HUES48 (cell line): ENCODE results near the gene MAP3K6.
"Not testable (repeated sequence)": the region's sequence is repeated elsewhere in the genome, so short reads cannot be mapped to it uniquely, and the experiment has no call there.

Experiments
- H3K27ac ChIP-seq: one replicate; pipeline ENCODE4 v1.7.0; 2013; ENCODE audit warnings: low read depth, low read length, inconsistent platforms
- H3K27me3 ChIP-seq: 2 replicates; pipeline ENCODE4 v1.6.1; 2013; ENCODE audit warnings: mild to moderate bottlenecking, low read length; ENCODE audit not compliant: control insufficient read depth, insufficient read depth
- H3K36me3 ChIP-seq: 2 replicates; pipeline ENCODE4 v1.6.1; 2013; ENCODE audit warnings: low read length; ENCODE audit not compliant: control insufficient read depth, insufficient read depth
- H3K4me1 ChIP-seq: 2 replicates; pipeline ENCODE4 v1.6.1; 2013; ENCODE audit warnings: mild to moderate bottlenecking, low read length; ENCODE audit not compliant: control insufficient read depth, insufficient read depth
- H3K4me3 ChIP-seq: 2 replicates; pipeline ENCODE4 v1.5.1; 2013; ENCODE audit warnings: mild to moderate bottlenecking, low read depth, low read length
- H3K9ac ChIP-seq: 2 replicates; pipeline ENCODE4 v1.6.1; 2013; ENCODE audit warnings: mild to moderate bottlenecking, low read depth, low read length, moderate library complexity
- H3K9me3 ChIP-seq: 2 replicates; pipeline ENCODE4 v1.6.1; 2013; ENCODE audit warnings: low read length; ENCODE audit not compliant: control insufficient read depth, insufficient read depth

The MAP3K6 gene

DNA sequence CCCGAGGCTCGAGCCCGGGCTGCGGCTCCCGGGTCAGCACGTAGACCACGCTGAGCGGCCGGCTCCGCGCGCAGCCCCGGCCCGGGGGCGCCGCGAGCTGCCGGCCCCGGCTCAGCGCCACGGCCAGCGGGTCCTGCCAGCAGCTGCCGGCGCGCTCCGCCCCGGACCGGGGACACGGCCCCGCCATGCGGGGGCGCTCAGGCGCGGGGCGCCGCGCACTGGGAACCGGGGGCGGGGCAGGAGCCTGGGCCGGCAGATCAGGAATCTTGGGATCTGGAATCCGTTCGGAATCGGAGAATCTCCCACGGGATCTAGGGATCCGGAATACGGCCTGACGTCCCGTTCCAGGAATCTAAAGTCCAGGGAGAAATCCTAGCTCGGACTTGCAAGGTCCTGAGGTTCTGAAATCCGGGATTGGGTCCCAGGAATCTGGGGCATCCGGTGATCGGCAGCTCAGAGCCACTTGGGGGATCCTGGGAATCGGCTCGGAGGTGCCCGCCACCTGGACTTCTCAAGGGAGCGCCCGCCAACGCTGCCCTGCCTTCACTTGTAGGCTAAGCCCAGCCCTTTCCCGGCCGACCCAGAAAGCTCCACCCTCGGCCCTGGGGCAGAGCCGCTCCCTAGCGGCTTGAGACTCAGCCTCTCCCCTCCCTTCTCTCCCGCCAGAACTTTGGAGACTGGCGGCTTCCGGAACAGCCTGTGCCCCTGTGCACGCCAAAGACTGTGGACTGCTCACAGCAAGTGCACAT is at the start of gene MAP3K6:
TSS of gene MAP3K6 (minus strand) at position 551 of the 749 bp plus-strand sequence. CDS start at position 187, 364 bp downstream.
- peak within 1 kb of the TSS; percentile 69 for H3K4me3 ChIP-seq
- H3K36me3 ChIP-seq, result no peaks in the 10 kb centered on the region
- peaks cover 19% of the 10 kb centered on the region for H3K4me1 ChIP-seq
- no peak within 1 kb of the TSS; the same call in 1 of the 2 replicates for H3K9ac ChIP-seq
- peak within 1 kb of the TSS; percentile 79 for H3K27ac ChIP-seq
- no peaks in the 10 kb centered on the region for H3K9me3 ChIP-seq
- peaks cover 8% of the 10 kb centered on the region for H3K27me3 ChIP-seq

DNA sequence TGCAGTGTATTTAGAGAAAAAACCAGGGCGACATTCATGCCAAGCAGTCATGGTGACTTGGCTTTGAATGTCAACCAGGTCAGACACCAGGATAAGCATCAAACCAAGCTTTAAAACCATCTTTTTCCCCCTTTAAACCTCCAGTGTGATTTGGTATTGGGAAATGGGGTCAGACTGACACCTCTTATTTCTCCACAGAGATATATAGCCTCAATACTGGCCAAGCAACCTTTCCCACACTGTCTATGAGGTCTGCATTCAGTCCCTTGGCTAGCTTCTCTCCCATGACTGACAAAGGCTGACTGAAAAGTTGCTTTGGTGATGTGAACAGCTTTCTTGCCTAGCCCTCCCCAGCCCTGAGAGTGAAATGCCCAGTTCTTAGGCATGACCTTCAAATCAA is 47.3 kb upstream of the MAP3K6 start:
- no peak overlapping the region for H3K9ac ChIP-seq
- H3K27me3 ChIP-seq, result no peaks in the 10 kb centered on the region
- H3K36me3 ChIP-seq, result peaks cover 81% of the 10 kb centered on the region
- no peak overlapping the region for H3K27ac ChIP-seq
- H3K4me3 ChIP-seq, result no peak overlapping the region
- no peaks in the 10 kb centered on the region for H3K9me3 ChIP-seq
- H3K4me1 ChIP-seq, result peaks cover 8% of the 10 kb centered on the region

- Histone ChIP-seq H3K36me3 (peaks cover 88% of the 10 kb centered on the region), H3K9me3 (no peaks in the 10 kb centered on the region), H3K27ac (no peak overlapping the region), H3K4me1 (no peaks in the 10 kb centered on the region), H3K9ac (no peak overlapping the region), H3K4me3 (no peak overlapping the region), H3K27me3 (no peaks in the 10 kb centered on the region)
Observed at GRCh38 chr1:27413004-27413403, 46.2 kb upstream of the MAP3K6 start.

- H3K36me3 ChIP-seq, result peaks cover 88% of the 10 kb centered on the region
Observed at GRCh38 chr1:27412502-27412901, 45.7 kb upstream of the MAP3K6 start.

DNA sequence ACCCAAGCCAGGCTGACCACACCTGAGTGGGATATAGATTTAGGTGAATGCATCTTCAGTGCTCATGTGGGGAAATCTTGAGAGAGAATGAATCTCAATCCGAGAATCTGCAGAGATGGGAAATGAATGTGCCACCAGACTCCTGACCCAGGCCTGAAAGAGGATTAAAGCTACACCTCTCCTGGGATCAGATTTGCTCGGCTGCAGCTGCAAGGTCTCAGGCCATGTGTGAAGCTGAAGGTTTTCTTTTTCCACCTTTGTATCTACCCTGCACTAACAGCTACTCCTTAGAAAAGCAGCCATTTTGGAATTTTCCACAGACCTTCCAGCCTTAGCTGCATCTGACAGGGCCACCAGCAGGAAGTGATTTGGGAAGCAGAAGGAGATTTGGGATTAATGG is 43.9 kb upstream of the MAP3K6 start:
- Histone ChIP-seq H3K27me3 (no peaks in the 10 kb centered on the region), H3K27ac (no peak overlapping the region), H3K4me3 (no peak overlapping the region), H3K36me3 (peaks cover 84% of the 10 kb centered on the region), H3K9me3 (no peaks in the 10 kb centered on the region), H3K9ac (no peak overlapping the region), H3K4me1 (peaks cover 6% of the 10 kb centered on the region)

More at GRCh38 chr1:27412502-27412901, 45.7 kb upstream of the MAP3K6 start:
- no peaks in the 10 kb centered on the region for H3K4me1 ChIP-seq
- no peaks in the 10 kb centered on the region for H3K27me3 ChIP-seq
- H3K27ac ChIP-seq, result no peak overlapping the region
- H3K9ac ChIP-seq, result no peak overlapping the region
- no peaks in the 10 kb centered on the region for H3K9me3 ChIP-seq
- no peak overlapping the region for H3K4me3 ChIP-seq

- Histone ChIP-seq H3K4me3 (no peak overlapping the region), H3K4me1 (peaks cover 17% of the 10 kb centered on the region), H3K36me3 (peaks cover 73% of the 10 kb centered on the region), H3K9ac (no peak overlapping the region), H3K9me3 (no peaks in the 10 kb centered on the region), H3K27me3 (no peaks in the 10 kb centered on the region), H3K27ac (no peak overlapping the region)
Observed at GRCh38 chr1:27409669-27410068, 42.9 kb upstream of the MAP3K6 start.

- H3K4me1 ChIP-seq, result peaks cover 30% of the 10 kb centered on the region
- H3K27ac ChIP-seq, result no peak overlapping the region
- H3K9me3 ChIP-seq, result no peaks in the 10 kb centered on the region
- peaks cover 58% of the 10 kb centered on the region for H3K36me3 ChIP-seq
- H3K4me3 ChIP-seq, result no peak overlapping the region
- no peak overlapping the region for H3K9ac ChIP-seq
- H3K27me3 ChIP-seq, result no peaks in the 10 kb centered on the region
Observed at GRCh38 chr1:27408151-27408550, 41.4 kb upstream of the MAP3K6 start.

DNA sequence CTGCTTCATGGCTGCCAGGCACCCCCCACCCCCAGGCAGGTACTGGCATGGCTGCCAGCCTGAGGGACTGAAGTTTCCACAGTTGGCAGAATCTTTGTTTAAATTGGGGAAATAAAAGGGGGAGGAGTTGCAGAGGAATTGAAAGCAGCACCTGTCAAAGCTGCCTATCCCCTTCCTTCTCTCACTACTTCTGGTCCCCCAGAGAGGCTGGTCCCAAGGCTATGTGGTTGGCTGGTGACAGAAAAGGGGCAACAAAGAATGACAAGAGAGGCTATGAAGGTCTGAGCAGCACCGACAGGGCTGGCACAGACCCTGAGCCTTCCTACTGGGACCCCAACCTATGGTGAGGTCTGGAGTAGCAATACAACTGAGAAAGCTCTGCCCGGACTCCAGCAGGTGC is 40.0 kb upstream of the MAP3K6 start:
- not testable (repeated sequence) for H3K27me3 ChIP-seq, H3K4me3 ChIP-seq, H3K9me3 ChIP-seq, H3K9ac ChIP-seq
- Histone ChIP-seq H3K4me1 (peaks cover 39% of the 10 kb centered on the region), H3K27ac (peak overlapping the region; percentile 79), H3K36me3 (peaks cover 45% of the 10 kb centered on the region)

DNA sequence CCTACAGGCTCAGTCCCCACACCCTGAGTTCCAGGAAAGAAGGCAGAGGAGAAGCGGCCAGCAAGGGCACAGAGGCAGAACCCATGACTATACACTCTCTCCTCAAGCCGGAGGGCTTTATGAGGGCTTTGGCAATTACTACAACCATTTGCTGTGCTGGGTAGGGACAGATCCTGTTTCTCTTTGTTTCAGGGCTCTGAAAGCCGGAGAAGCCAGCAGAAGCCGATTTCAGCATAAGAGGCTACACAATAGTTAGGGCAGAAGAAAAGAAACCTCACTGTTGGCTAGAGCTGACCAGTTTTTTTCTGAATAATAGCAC is 39.6 kb upstream of the MAP3K6 start:
- H3K36me3 ChIP-seq, result peaks cover 40% of the 10 kb centered on the region
- peaks cover 39% of the 10 kb centered on the region for H3K4me1 ChIP-seq
- no peaks in the 10 kb centered on the region for H3K27me3 ChIP-seq
- no peak overlapping the region for H3K4me3 ChIP-seq
- no peaks in the 10 kb centered on the region for H3K9me3 ChIP-seq
- H3K9ac ChIP-seq, result peak overlapping the region; percentile 39; the same call in 1 of the 2 replicates
- H3K27ac ChIP-seq, result peak overlapping the region; percentile 79

DNA sequence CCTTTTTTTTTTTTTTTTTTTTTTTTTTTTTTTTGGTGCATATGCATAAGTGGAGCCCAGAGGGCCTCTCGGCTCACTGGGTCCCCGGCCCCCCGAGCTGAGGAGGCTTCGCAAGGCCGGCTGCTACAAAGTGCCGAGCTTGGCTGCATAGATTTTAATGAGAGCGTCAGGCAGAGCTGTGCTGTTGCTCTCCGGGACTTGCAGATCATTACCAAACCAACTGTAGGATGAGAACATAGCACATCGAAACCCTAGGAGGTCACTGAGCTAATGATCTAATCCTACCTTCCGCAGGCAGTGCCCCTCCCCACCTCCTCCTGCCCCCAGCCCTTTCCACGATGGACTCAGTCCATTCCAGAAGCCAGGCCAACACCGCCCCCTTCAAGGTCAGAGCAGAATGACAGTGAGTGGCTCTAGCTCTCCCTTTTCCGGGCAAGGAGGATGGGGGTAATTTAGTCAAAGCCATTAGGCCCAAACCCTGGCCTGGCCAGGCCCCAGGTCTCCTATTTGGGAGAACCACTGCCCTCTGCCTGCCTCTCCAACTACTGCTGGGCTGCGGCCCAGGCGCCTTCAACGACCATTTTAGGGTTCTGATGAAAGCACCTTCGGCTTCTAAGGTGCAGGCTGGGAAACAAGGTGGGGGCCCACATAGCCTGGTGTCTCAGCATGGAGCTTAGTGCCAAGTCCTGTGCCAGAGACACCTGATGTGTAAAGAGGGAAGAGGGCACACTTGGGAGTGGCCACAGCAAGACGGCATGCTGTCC is 39.0 kb upstream of the MAP3K6 start:
- Histone ChIP-seq H3K4me1 (peaks cover 39% of the 10 kb centered on the region), H3K9ac (peak overlapping the region; percentile 39; the same call in 1 of the 2 replicates), H3K27ac (peak overlapping the region; percentile 79), H3K36me3 (peaks cover 35% of the 10 kb centered on the region)
- not testable (repeated sequence) for H3K4me3 ChIP-seq, H3K9me3 ChIP-seq, H3K27me3 ChIP-seq

GRCh38 chr1:27405074-27405473 is 38.3 kb upstream of the MAP3K6 start:
- Histone ChIP-seq H3K4me3 (no peak overlapping the region), H3K27ac (peak overlapping the region; percentile 79), H3K36me3 (peaks cover 28% of the 10 kb centered on the region), H3K27me3 (no peaks in the 10 kb centered on the region), H3K9ac (0 out of 2 replicates have a peak overlapping the region, but pooled peaks have one; percentile 15), H3K4me1 (peaks cover 44% of the 10 kb centered on the region), H3K9me3 (no peaks in the 10 kb centered on the region)
